Left ventricle myocardium superior (tissue), 1 donor: ENCODE data around the gene DOCK7. TPM values are rescaled to one million over a fixed set of nuclear protein-coding genes. Genes with fewer than 3 reads are reported as not detected.
"Not testable (repeated sequence)": the region's sequence is repeated elsewhere in the genome, so short reads cannot be mapped to it uniquely, and the experiment has no call there.

ENCODE experiments used
- ATAC-seq: fragments of 200-7000 bp; cut with Tn5 transposase; one replicate; pipeline ENCODE4 v1.9.1; 2020; ENCODE audit warnings: mild to moderate bottlenecking, moderate library complexity
- DNase-seq: peaks from one replicate; pipeline ENCODE4 v3.0.0-alpha.2; 2020
- intact Hi-C: fragments of 100-400 bp; cut with micrococcal nuclease; formaldehyde crosslinking; loops from one replicate; pipeline ENCODE4 v1.11.0; 2022
- total RNA-seq: library from RNA; stranded (reverse); fragmentation: NEBNext Ultra II Directional; extraction: Animal tissue kit (Norgen Biotek cat#: 25700); gene quantifications from one replicate; pipeline ENCODE4 v1.2.1, GENCODE V29; 2021
- donor health status: DM: no; HTN: yes; CAD: no; lungs with severe emphysema.

DOCK7 gene
- total RNA-seq, 1 donor from 2014 or later: 9.4 TPM

DNA sequence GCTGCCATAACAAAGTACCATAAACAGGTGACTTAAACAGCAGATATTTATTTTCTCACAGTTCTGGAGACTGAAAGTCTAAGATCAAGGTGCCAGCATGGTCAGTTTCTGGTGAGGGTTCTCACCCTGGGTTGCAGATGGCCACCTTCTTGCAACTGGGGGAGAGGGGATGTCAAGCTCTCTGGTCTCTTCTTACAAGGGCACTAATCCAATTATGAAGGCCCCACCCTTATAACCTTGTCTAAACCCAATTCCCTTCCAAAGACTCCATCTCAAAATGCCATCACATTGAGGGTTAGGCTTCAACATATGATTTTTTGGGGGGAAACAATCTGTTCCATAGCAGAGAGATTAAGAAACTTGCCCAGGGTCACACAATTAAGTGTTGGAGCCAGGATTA is 115.7 kb downstream of the DOCK7 start:
- DNase-seq (no peak), ATAC-seq (no peak)
- intact Hi-C loops: no loop called here

DNA sequence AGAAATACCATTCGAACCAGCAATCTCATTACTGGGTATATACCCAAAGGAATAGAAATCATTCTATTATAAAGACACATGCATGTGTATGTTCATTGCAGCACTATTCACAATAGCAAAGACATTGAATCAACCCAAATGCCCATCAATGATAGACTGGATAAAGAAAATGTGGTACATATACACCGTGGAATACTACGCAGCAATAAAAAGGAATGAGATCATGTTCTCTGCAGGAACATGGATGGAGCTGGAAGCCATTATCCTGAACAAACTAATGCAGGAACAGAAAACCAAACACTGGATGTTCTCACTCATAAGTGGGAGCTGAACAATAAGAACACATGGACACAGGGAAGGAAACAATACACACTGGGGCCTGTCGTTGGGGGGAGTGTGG is 116.7 kb downstream of the DOCK7 start:
- DNase-seq, ATAC-seq, intact Hi-C loops: not testable (repeated sequence)

GRCh38 chr1:62567926-62568325 is 120.3 kb downstream of the DOCK7 start:
- DNase-seq, intact Hi-C loops, ATAC-seq: not testable (repeated sequence)

DNA sequence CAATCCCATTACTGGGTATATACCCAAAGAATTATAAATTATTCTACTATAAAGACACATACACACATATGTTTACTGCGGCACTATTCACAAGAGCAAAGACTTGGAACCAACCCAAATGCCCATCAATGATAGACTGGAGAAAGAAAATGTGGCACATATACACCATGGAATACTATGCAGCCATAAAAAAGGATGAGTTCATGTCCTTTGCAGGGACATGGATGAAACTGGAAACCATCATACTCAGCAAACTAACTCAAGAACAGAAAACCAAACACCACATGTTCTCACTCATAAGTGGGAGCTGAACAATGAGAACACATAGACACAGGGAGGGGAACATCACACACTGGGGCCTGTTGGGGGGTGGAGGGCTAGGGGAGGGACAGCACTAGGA is 121.0 kb downstream of the DOCK7 start:
- ATAC-seq, intact Hi-C loops, DNase-seq: not testable (repeated sequence)

- DNase-seq: no peak
- intact Hi-C loops: no loop called here
- ATAC-seq: no peak
These were observed 126.9 kb downstream of the DOCK7 start for GRCh38 chr1:62561306-62561705.

GRCh38 chr1:62544570-62544969 is 143.6 kb downstream of the DOCK7 start:
- DNase-seq (no peak), ATAC-seq (no peak)
- intact Hi-C loops: no loop called here

- intact Hi-C loops: no loop called here
- DNase-seq (no peak), ATAC-seq (no peak)
These were observed 147.1 kb downstream of the DOCK7 start for GRCh38 chr1:62541048-62541447.

DNA sequence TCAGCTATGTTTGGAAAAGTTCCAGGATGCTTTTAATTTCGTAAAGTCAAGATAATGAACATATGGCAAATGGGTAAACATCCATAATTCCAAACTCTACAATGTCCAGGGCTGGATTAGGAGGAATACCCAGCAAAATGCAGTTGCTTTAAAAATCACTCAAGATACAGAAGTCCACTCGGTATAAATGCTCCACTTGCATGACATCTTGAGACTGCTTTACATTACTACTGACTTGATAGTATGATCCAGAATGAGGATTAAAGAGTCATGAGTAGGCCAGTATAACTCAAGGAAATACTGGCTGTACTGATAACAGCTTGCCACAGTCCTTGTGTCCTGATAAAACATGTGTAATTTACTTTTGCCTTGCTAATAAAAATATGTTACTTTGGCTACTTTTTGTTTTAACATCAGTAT is 149.1 kb downstream of the DOCK7 start:
- ATAC-seq: no peak
- intact Hi-C loops: no loop called here
- no peak for DNase-seq

GRCh38 chr1:62536865-62537264 is 151.3 kb downstream of the DOCK7 start:
- DNase-seq (no peak), ATAC-seq (no peak)
- intact Hi-C loops: no loop called here

GRCh38 chr1:62530516-62531154 is 157.6 kb downstream of the DOCK7 start:
- peak; percentile 46 for DNase-seq
- intact Hi-C loops: no loop called here
- peak; percentile 71 for ATAC-seq

DNA sequence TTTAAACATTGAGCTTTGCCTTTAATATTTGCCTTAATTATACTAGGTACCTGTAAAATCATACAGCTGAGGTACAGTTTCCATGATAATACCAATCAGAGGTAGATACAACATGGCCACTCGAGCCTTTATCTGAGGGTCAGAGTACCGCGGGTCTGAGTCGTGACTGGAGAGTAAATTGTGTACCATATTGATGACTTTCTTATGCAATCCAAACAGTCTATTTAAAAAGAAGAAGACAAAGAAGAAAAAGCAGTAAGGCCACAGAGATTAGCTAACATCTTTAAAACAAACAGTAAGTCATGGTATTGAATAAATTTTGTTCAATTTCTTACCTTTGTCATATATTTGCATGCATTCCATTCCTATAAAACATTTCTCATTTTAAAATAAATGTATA is 159.0 kb downstream of the DOCK7 start:
- intact Hi-C loops: no loop called here
- no peak for DNase-seq
- no peak for ATAC-seq

- DNase-seq (peak; percentile 31), ATAC-seq (no peak)
These were observed 160.2 kb downstream of the DOCK7 start for GRCh38 chr1:62528015-62528414.

GRCh38 chr1:62527346-62527745 is 160.8 kb downstream of the DOCK7 start:
- DNase-seq, ATAC-seq, intact Hi-C loops: not testable (repeated sequence)

More at GRCh38 chr1:62528015-62528414, 160.2 kb downstream of the DOCK7 start:
- intact Hi-C loops: no loop called here

DNA sequence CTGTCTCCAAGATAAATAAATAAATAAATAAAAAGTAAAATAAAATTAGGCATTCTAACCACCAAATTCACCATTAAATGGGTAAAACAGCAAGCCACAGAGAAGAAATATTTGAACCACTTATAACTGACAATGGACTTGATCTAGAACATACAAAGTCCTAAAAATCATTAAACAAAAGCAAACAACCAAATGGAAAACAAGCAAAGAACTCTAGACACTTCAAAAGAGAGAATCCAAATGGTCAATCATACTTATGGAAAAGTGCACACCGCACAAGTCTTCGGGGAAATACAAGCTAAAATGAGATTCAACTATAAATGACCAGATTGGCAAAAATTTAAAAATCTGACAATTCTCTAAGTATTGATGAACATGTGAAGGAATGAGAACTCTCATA is 164.3 kb downstream of the DOCK7 start:
- intact Hi-C loops: no loop called here
- no peak for DNase-seq
- no peak for ATAC-seq

GRCh38 chr1:62516600-62516999 is 171.6 kb downstream of the DOCK7 start:
- ATAC-seq (no peak), DNase-seq (no peak)
- intact Hi-C loops: no loop called here

DNA sequence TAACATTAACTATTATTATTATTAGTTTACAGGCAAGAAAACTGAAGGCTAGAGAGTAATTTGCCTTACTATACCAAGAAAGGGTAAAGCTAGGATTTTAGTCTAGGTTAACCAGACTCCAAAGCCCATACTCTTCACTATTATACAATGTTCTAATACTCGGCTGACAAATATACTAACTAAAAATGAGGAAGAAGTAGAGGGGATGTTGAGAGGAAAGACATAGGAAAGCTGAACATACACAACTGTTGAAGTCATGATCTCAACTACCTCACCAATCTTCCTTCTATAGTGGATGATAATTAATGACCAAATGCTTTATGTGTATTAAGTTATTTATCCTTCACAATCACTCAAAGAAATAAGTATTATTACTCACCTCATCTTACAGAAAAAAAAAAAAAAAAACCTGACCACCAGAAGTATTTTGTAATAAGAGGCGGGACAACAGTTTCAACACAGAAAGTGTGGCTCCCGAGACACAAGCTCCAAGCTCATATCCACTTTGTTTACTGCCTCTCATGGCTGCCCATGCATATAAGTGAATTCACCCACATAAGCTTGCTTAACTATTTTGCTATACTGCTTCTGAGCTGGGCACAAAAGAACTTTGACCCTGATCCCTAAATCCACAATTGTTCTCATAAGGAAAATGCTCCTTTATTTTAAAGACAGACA is 173.3 kb downstream of the DOCK7 start:
- DNase-seq (no peak), ATAC-seq (no peak)
- intact Hi-C loops: no loop called here

DNA sequence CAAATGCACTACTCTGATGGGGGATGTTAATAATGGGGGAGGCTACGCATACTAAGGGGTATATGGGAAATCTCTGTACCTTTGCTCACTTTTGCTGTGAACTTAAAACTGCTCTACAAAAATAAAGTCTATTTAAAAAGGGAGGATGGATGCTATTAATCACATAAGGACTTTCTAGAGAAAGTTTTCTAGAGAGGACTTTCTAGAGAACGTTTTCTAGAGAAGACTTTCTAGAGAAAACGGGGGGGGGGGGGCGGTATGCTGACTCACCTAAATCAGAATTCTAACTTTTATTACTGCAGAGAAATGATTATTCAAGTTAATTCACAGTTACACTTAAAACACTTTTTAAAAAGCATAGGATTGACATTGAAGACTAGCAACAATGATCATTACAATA is 175.2 kb downstream of the DOCK7 start:
- intact Hi-C loops: no loop called here
- no peak for DNase-seq
- ATAC-seq: no peak

GRCh38 chr1:62509028-62509427 is 179.2 kb downstream of the DOCK7 start:
- ATAC-seq (no peak), DNase-seq (no peak)
- intact Hi-C loops: loop anchor here (5.0 kb wide), 1 partner anchor 238 kb away; no protein-coding TSS in a partner anchor

DNA sequence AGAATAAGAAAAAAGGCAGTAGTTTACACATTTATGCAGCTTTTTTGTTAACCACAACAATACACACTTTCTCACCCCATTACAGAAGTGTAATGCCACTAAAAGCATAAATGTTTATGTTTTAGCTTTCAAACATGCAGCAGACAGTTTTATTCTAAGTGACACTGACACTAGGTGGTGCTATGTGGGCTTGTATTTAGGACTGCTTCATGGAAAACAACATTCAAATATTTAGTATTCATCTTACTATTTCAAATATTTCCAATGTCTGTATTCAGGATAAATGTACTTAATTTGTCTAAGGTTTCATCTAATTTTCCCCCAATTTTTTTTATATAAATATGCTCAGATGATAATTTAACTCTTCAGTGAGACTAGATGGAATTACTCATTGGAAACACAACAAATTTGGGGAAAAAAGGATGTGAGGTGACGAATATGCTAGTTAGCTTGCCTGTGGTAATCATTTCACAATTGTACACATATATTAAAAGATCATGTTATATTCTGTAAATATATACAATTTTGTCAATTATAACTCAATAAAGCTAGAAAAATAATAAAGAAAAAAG is 179.9 kb downstream of the DOCK7 start:
- DNase-seq (no peak), ATAC-seq (no peak)
- intact Hi-C loops: loop anchor here (5.0 kb wide), 1 partner anchor 239 kb away; no protein-coding TSS in a partner anchor

GRCh38 chr1:62500210-62500609 is 188.0 kb downstream of the DOCK7 start:
- intact Hi-C loops: no loop called here
- ATAC-seq: no peak
- DNase-seq: no peak
